MM.1S (cell line): ENCODE results near the gene ACSF3.

Experiments
- CTCF ChIP-seq: fragments of 300-600 bp; sonication (generic); IDR thresholded peaks from 2 replicates; pipeline ENCODE4 v1.5.1; 2016; ENCODE audit warnings: antibody characterized with exemption, low read length, mixed read lengths
- EZH2 ChIP-seq: fragments of 300-600 bp; sonication (generic); optimal IDR thresholded peaks from 2 replicates; pipeline ENCODE3; 2017; ENCODE audit warnings: low read depth, mild to moderate bottlenecking, antibody characterized with exemption, low read length, mixed read lengths

- TF ChIP-seq CTCF, result no peak
- TF ChIP-seq EZH2, result no peak
Measured at GRCh38 chr16:89138513-89138795, 44.8 kb downstream of the ACSF3 start.
